HUES48 (cell line): ENCODE measurements around the gene MSL1.

Experiments used
- H3K27ac ChIP-seq: one replicate; pipeline ENCODE4 v1.7.0; 2013; ENCODE audit warnings: low read depth, low read length, inconsistent platforms
- H3K27me3 ChIP-seq: 2 replicates; pipeline ENCODE4 v1.6.1; 2013; ENCODE audit warnings: mild to moderate bottlenecking, low read length; ENCODE audit not compliant: control insufficient read depth, insufficient read depth
- H3K36me3 ChIP-seq: 2 replicates; pipeline ENCODE4 v1.6.1; 2013; ENCODE audit warnings: low read length; ENCODE audit not compliant: control insufficient read depth, insufficient read depth
- H3K4me1 ChIP-seq: 2 replicates; pipeline ENCODE4 v1.6.1; 2013; ENCODE audit warnings: mild to moderate bottlenecking, low read length; ENCODE audit not compliant: control insufficient read depth, insufficient read depth
- H3K4me3 ChIP-seq: 2 replicates; pipeline ENCODE4 v1.5.1; 2013; ENCODE audit warnings: mild to moderate bottlenecking, low read depth, low read length
- H3K9ac ChIP-seq: 2 replicates; pipeline ENCODE4 v1.6.1; 2013; ENCODE audit warnings: mild to moderate bottlenecking, low read depth, low read length, moderate library complexity
- H3K9me3 ChIP-seq: 2 replicates; pipeline ENCODE4 v1.6.1; 2013; ENCODE audit warnings: low read length; ENCODE audit not compliant: control insufficient read depth, insufficient read depth

Gene MSL1

GRCh38 chr17:40148527-40148926, 26.8 kb downstream of the MSL1 start:
- H3K4me3 ChIP-seq, result no peak overlapping the region
- H3K9me3 ChIP-seq, result no peaks in the 10 kb centered on the region
- no peaks in the 10 kb centered on the region for H3K4me1 ChIP-seq
- peaks cover 87% of the 10 kb centered on the region for H3K36me3 ChIP-seq
- H3K27ac ChIP-seq, result no peak overlapping the region
- H3K27me3 ChIP-seq, result no peaks in the 10 kb centered on the region
- no peak overlapping the region for H3K9ac ChIP-seq

GRCh38 chr17:40150276-40150675, 28.5 kb downstream of the MSL1 start:
- Histone ChIP-seq H3K4me1 (no peaks in the 10 kb centered on the region), H3K36me3 (peaks cover 93% of the 10 kb centered on the region), H3K4me3 (no peak overlapping the region)

DNA sequence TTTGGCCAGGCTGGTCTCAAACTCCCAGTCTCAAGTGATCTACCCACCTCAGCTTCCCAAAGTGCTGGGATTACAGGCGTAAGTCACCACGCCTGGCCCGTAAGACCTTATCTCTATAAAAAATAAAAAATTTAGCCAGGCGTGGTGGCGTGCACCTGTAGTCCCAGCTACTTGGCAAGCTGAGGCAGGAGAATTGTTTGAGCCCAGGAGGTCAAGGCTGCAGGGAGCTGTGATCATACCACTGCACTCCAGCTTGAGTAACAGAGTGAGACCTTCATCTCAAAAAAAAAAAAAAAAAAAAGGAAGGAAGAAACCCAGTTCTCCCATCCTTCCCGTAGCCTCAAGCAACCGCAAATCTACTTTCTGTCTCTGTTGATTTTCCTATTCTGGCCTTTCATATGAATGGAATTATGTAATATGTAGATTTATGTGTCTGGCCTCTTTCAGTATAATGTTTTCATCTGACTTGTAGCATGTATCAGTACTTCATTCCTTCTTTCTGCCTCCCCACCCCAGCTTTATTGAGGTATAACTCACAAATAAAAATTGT, 29.7 kb downstream of the MSL1 start:
- Histone ChIP-seq H3K27ac (no peak overlapping the region), H3K36me3 (peaks cover 94% of the 10 kb centered on the region), H3K4me3 (no peak overlapping the region), H3K9me3 (no peaks in the 10 kb centered on the region), H3K4me1 (no peaks in the 10 kb centered on the region), H3K9ac (no peak overlapping the region), H3K27me3 (no peaks in the 10 kb centered on the region)

More at GRCh38 chr17:40150276-40150675, 28.5 kb downstream of the MSL1 start:
- no peak overlapping the region for H3K27ac ChIP-seq
- no peaks in the 10 kb centered on the region for H3K27me3 ChIP-seq
- H3K9me3 ChIP-seq, result no peaks in the 10 kb centered on the region
- no peak overlapping the region for H3K9ac ChIP-seq

DNA sequence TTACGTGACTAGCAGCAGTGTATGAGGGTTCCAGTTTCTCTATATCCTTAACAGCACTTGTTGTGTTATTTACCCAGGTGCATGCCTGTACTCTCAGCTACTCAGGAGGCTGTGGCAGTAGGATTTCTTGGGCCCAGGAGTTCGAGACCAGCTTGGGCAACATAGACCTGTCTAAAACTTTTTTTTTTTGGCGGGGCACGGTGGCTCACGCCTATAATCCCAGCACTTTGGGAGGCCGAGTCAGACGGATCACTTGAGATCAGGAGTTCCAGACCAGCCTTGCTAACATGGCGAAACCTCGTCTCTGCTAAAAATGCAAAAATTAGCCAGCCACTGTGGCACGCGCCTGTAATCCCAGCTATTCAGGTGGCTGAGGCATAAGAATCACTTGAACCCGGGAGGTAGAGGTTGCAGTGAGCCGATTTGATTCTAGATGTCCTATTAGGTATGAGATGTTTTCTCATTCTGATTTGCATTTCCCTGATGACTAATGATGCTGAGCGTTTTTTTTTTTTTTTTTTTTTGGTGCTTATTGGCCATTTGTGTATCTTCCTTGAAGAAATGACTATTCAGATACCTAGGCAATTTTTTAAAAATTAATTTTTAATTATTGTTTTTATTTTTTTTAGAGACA, 31.9 kb downstream of the MSL1 start:
- Histone ChIP-seq H3K27ac (no peak overlapping the region), H3K4me3 (no peak overlapping the region), H3K4me1 (no peaks in the 10 kb centered on the region), H3K9me3 (no peaks in the 10 kb centered on the region), H3K36me3 (peaks cover 82% of the 10 kb centered on the region), H3K27me3 (no peaks in the 10 kb centered on the region), H3K9ac (no peak overlapping the region)

GRCh38 chr17:40157973-40158372, 36.2 kb downstream of the MSL1 start:
- H3K27ac ChIP-seq, result no peak overlapping the region
- no peaks in the 10 kb centered on the region for H3K27me3 ChIP-seq
- H3K36me3 ChIP-seq, result peaks cover 79% of the 10 kb centered on the region

GRCh38 chr17:40158438-40159013, 36.8 kb downstream of the MSL1 start:
- no peaks in the 10 kb centered on the region for H3K4me1 ChIP-seq
- no peaks in the 10 kb centered on the region for H3K27me3 ChIP-seq
- H3K9ac ChIP-seq, result no peak overlapping the region
- peaks cover 79% of the 10 kb centered on the region for H3K36me3 ChIP-seq
- H3K27ac ChIP-seq, result no peak overlapping the region
- H3K4me3 ChIP-seq, result no peak overlapping the region
- H3K9me3 ChIP-seq, result no peaks in the 10 kb centered on the region

More at GRCh38 chr17:40157973-40158372, 36.2 kb downstream of the MSL1 start:
- Histone ChIP-seq H3K9me3 (no peaks in the 10 kb centered on the region), H3K4me1 (no peaks in the 10 kb centered on the region), H3K4me3 (no peak overlapping the region), H3K9ac (no peak overlapping the region)

DNA sequence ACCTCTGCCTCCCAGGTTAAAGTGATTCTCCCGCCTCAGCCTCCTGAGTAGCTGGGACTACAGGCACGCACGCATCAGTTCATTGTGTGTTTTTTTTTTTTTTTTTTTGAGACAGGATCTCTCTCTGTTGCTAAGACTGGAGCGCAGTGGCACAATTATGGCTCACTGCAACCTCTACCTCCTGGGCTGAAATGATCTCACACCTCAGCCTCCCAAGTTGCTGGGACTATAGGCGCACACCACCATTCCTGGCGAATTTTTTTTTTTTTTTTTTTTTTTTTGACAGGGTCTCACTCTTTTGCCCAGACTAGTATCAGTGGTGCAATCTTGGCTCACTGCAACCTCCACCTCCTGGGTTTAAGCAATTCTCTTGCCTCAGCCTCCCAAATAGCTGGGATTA, 37.7 kb downstream of the MSL1 start:
- no peaks in the 10 kb centered on the region for H3K9me3 ChIP-seq
- no peaks in the 10 kb centered on the region for H3K4me1 ChIP-seq
- H3K4me3 ChIP-seq, result no peak overlapping the region
- no peak overlapping the region for H3K9ac ChIP-seq
- no peak overlapping the region for H3K27ac ChIP-seq
- no peaks in the 10 kb centered on the region for H3K27me3 ChIP-seq
- H3K36me3 ChIP-seq, result peaks cover 79% of the 10 kb centered on the region

GRCh38 chr17:40167685-40168261, 46.0 kb downstream of the MSL1 start:
- Histone ChIP-seq H3K4me1 (peaks cover 6% of the 10 kb centered on the region; the same call in 1 of the 2 replicates), H3K9me3 (no peaks in the 10 kb centered on the region), H3K36me3 (peaks cover 95% of the 10 kb centered on the region), H3K9ac (no peak overlapping the region), H3K27ac (peak overlapping the region; percentile 63), H3K4me3 (no peak overlapping the region), H3K27me3 (no peaks in the 10 kb centered on the region)

GRCh38 chr17:40168262-40168832, 46.6 kb downstream of the MSL1 start:
- Histone ChIP-seq H3K4me3 (no peak overlapping the region), H3K36me3 (peaks cover 92% of the 10 kb centered on the region), H3K9ac (no peak overlapping the region)

DNA sequence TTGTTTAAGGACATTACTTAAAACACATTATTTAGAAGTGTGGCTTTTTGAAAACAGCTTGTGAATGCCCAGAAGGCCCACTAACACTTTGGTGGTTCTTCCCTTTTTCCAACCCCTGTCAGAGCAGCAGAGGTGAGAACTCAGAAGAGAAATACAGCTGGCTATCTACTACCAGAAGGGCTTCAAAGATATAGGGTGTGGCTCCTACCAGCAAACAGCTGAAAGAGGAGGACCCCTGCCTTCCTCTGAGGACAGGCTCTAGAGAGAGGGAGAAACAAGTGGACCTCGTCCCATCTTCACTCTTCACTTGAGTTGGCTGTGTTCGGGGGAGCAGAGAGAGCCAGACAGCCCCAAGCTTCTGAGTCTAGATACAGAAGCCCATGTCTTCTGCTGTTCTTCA, 48.6 kb downstream of the MSL1 start:
- no peaks in the 10 kb centered on the region for H3K27me3 ChIP-seq
- H3K27ac ChIP-seq, result no peak overlapping the region
- H3K9ac ChIP-seq, result no peak overlapping the region
- H3K4me3 ChIP-seq, result no peak overlapping the region
- no peaks in the 10 kb centered on the region for H3K9me3 ChIP-seq
- peaks cover 90% of the 10 kb centered on the region for H3K36me3 ChIP-seq
- H3K4me1 ChIP-seq, result peaks cover 6% of the 10 kb centered on the region; the same call in 1 of the 2 replicates

More at GRCh38 chr17:40168262-40168832, 46.6 kb downstream of the MSL1 start:
- Histone ChIP-seq H3K9me3 (no peaks in the 10 kb centered on the region), H3K27ac (peak overlapping the region; percentile 63), H3K27me3 (no peaks in the 10 kb centered on the region), H3K4me1 (peaks cover 6% of the 10 kb centered on the region; the same call in 1 of the 2 replicates)

GRCh38 chr17:40171750-40172149, 50.0 kb downstream of the MSL1 start:
- Histone ChIP-seq H3K36me3 (peaks cover 83% of the 10 kb centered on the region), H3K9ac (no peak overlapping the region)

More at GRCh38 chr17:40171750-40172149, 50.0 kb downstream of the MSL1 start:
- no peak overlapping the region for H3K27ac ChIP-seq
- no peaks in the 10 kb centered on the region for H3K27me3 ChIP-seq
- H3K9me3 ChIP-seq, result no peaks in the 10 kb centered on the region
- H3K4me3 ChIP-seq, result no peak overlapping the region
- peaks cover 9% of the 10 kb centered on the region for H3K4me1 ChIP-seq
